ENCODE measurements around the gene AP2A2.

DNA sequence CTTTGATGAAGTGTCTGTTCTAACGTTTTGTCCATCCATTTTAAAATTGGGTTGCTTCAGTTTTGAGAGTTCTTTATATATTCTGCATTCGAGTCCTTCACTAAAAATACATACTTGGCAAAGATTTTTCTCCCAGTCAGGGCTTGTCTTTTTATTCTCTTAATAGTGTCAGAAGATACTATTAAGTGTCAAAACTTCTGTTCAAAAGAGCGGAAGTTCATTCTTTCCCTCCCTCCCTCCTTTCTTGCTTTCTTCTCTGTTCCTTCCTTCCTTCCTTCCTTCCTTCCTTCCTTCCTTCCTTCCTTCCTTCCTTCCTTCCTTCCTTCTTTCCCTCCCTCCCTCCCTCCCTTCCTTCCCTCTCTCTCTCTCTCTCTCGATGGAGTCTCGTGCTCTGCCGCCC is 118.5 kb downstream of the AP2A2 start:
- TF ChIP-seq, protein P1, sequence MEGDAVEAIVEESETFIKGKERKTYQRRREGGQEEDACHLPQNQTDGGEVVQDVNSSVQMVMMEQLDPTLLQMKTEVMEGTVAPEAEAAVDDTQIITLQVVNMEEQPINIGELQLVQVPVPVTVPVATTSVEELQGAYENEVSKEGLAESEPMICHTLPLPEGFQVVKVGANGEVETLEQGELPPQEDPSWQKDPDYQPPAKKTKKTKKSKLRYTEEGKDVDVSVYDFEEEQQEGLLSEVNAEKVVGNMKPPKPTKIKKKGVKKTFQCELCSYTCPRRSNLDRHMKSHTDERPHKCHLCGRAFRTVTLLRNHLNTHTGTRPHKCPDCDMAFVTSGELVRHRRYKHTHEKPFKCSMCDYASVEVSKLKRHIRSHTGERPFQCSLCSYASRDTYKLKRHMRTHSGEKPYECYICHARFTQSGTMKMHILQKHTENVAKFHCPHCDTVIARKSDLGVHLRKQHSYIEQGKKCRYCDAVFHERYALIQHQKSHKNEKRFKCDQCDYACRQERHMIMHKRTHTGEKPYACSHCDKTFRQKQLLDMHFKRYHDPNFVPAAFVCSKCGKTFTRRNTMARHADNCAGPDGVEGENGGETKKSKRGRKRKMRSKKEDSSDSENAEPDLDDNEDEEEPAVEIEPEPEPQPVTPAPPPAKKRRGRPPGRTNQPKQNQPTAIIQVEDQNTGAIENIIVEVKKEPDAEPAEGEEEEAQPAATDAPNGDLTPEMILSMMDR (IDR thresholded peaks at IDR 0.05): no peak
- no peak for TF ChIP-seq POLR2AphosphoS5 (IDR thresholded peaks at IDR 0.05; ENCODE audit: low read depth, low read length)
- TF ChIP-seq, protein P2, sequence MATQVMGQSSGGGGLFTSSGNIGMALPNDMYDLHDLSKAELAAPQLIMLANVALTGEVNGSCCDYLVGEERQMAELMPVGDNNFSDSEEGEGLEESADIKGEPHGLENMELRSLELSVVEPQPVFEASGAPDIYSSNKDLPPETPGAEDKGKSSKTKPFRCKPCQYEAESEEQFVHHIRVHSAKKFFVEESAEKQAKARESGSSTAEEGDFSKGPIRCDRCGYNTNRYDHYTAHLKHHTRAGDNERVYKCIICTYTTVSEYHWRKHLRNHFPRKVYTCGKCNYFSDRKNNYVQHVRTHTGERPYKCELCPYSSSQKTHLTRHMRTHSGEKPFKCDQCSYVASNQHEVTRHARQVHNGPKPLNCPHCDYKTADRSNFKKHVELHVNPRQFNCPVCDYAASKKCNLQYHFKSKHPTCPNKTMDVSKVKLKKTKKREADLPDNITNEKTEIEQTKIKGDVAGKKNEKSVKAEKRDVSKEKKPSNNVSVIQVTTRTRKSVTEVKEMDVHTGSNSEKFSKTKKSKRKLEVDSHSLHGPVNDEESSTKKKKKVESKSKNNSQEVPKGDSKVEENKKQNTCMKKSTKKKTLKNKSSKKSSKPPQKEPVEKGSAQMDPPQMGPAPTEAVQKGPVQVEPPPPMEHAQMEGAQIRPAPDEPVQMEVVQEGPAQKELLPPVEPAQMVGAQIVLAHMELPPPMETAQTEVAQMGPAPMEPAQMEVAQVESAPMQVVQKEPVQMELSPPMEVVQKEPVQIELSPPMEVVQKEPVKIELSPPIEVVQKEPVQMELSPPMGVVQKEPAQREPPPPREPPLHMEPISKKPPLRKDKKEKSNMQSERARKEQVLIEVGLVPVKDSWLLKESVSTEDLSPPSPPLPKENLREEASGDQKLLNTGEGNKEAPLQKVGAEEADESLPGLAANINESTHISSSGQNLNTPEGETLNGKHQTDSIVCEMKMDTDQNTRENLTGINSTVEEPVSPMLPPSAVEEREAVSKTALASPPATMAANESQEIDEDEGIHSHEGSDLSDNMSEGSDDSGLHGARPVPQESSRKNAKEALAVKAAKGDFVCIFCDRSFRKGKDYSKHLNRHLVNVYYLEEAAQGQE (IDR thresholded peaks at IDR 0.05; ENCODE audit: insufficient read depth in 1 of 2, low read depth in 2 of 2, low read length in 1 of 2): no peak
